H1 (cell line): ENCODE results near the gene BIK. TPM values are rescaled to one million over a fixed set of nuclear protein-coding genes. Genes with fewer than 3 reads are reported as not detected.

ENCODE experiments used
- CTCF ChIA-PET: fragments of 300-600 bp; sonication (Branson Sonifier 250); formaldehyde crosslinking; loops from one replicate; lab custom pipeline; 2021; ENCODE audit not compliant: partially characterized antibody; lab: Charles Lee
- POLR2A ChIA-PET: fragments of 300-600 bp; sonication (Branson Sonifier 250); formaldehyde crosslinking; loops from one replicate; lab custom pipeline; 2021; ENCODE audit warnings: inconsistent platforms; ENCODE audit not compliant: partially characterized antibody; lab: Charles Lee
- DNase-seq, 2 experiments: peaks; one replicate each; pipeline versions ENCODE4 v3.0.0 to v3.0.0-alpha.2; 2010 to 2022; ENCODE audit warnings: low spot score in 2 of 2, low read depth in 1 of 2, mixed read lengths in 1 of 2
- FAIRE-seq: peaks from 2 replicates; lab custom pipeline; 2011; peaks lifted over from hg19 to GRCh38; lab: Jason Lieb, UNC
- H2AFZ ChIP-seq: 2 replicates; pipeline ENCODE4 v1.8.1; 2012; ENCODE audit warnings: low read length, inconsistent platforms
- H2AK5ac ChIP-seq: 2 replicates; pipeline ENCODE4 v1.6.1; 2013; ENCODE audit warnings: low read depth, low read length
- H2BK120ac ChIP-seq: replicated peaks from 2 replicates; pipeline ENCODE3; 2013; ENCODE audit warnings: low read depth, low read length, inconsistent platforms
- H2BK12ac ChIP-seq: 2 replicates; pipeline ENCODE4 v1.6.1; 2013; ENCODE audit warnings: low read depth, low read length
- H2BK15ac ChIP-seq: 2 replicates; pipeline ENCODE4 v1.6.1; 2013; ENCODE audit warnings: low read length
- H2BK20ac ChIP-seq: 2 replicates; pipeline ENCODE4 v1.6.1; 2013; ENCODE audit warnings: low read length
- H2BK5ac ChIP-seq: 2 replicates; pipeline ENCODE4 v1.6.1; 2013; ENCODE audit warnings: low read depth, low read length
- H3K14ac ChIP-seq: 2 replicates; pipeline ENCODE4 v1.6.1; 2013; ENCODE audit warnings: inconsistent platforms; ENCODE audit not compliant: insufficient read length
- H3K18ac ChIP-seq: 2 replicates; pipeline ENCODE4 v1.6.1; 2013; ENCODE audit warnings: low read length; ENCODE audit errors: extremely low read depth
- H3K23ac ChIP-seq: 2 replicates; pipeline ENCODE4 v1.6.1; 2013; ENCODE audit warnings: inconsistent platforms; ENCODE audit not compliant: insufficient read length
- H3K23me2 ChIP-seq: 2 replicates; pipeline ENCODE4 v1.6.1; 2013; ENCODE audit warnings: low read depth, low read length
- H3K27ac ChIP-seq: 2 replicates; pipeline ENCODE4 v1.6.1; 2011; ENCODE audit warnings: low read depth, low read length, inconsistent platforms
- H3K27me3 ChIP-seq, 4 experiments: replicated peaks in 1 of 4; 1 replicate in 1 of 4; 2 replicates in 3 of 4; pipeline versions ENCODE4 v1.6.1 to v1.8.1; 2011 to 2013; ENCODE audit warnings: low read length in 3 of 4, mild to moderate bottlenecking in 3 of 4, inconsistent platforms in 2 of 4, mixed read lengths in 2 of 4, moderate library complexity in 1 of 4; ENCODE audit not compliant: control insufficient read depth in 3 of 4, insufficient read depth in 3 of 4; ENCODE audit errors: extremely low read depth in 1 of 4
- H3K36me3 ChIP-seq, 4 experiments: 2 replicates each; pipeline versions ENCODE4 v1.6.1 to v1.8.1; 2011 to 2013; ENCODE audit warnings: mild to moderate bottlenecking in 4 of 4, low read length in 3 of 4, moderate library complexity in 2 of 4, control low read depth in 1 of 4, inconsistent platforms in 1 of 4; ENCODE audit not compliant: insufficient read depth in 4 of 4, control insufficient read depth in 2 of 4
- H3K4ac ChIP-seq: replicated peaks from 2 replicates; pipeline ENCODE3; 2013; ENCODE audit warnings: low read length, low read depth, mixed read lengths, inconsistent platforms; ENCODE audit not compliant: insufficient read length
- H3K4me1 ChIP-seq, 4 experiments: replicated peaks in 1 of 4; 1 replicate in 1 of 4; 2 replicates in 3 of 4; pipeline versions ENCODE4 v1.6.1 to v1.8.1; 2011 to 2013; ENCODE audit warnings: low read length in 3 of 4, inconsistent platforms in 2 of 4, mixed read lengths in 1 of 4; ENCODE audit not compliant: insufficient read depth in 4 of 4, control insufficient read depth in 3 of 4
- H3K4me2 ChIP-seq, 2 experiments: 2 replicates each; pipeline versions ENCODE4 v1.6.1 to v1.8.1; 2011 to 2013; ENCODE audit warnings: low read depth in 2 of 2, low read length in 2 of 2, control low read depth in 1 of 2, inconsistent platforms in 1 of 2, mild to moderate bottlenecking in 1 of 2; ENCODE audit not compliant: insufficient read depth in 1 of 2
- H3K4me3 ChIP-seq, 4 experiments: fragments of 200-600, 300-600 bp in 1 of 4; sonication (generic), shearing (Covaris generic), sonication (Bioruptor Twin) in 1 of 4; 2 replicates each; pipeline versions ENCODE4 v1.5.1 to v1.8.1; 2011 to 2016; ENCODE audit warnings: low read length in 4 of 4, low read depth in 3 of 4, control low read depth in 2 of 4, inconsistent platforms in 2 of 4, mild to moderate bottlenecking in 2 of 4, mixed read lengths in 1 of 4, moderate library complexity in 1 of 4; ENCODE audit not compliant: insufficient read depth in 2 of 4; ENCODE audit errors: extremely low read depth in 1 of 4
- H3K56ac ChIP-seq: replicated peaks from 2 replicates; pipeline ENCODE3; 2013; ENCODE audit warnings: low read depth, mild to moderate bottlenecking, mixed read lengths, low read length, inconsistent platforms; ENCODE audit not compliant: insufficient read length
- H3K79me1 ChIP-seq: 2 replicates; pipeline ENCODE4 v1.6.1; 2013; ENCODE audit warnings: low read depth, low read length, control low read depth
- H3K79me2 ChIP-seq, 2 experiments: 2 replicates each; pipeline versions ENCODE4 v1.6.1 to v1.8.1; 2012 to 2013; ENCODE audit warnings: low read length in 2 of 2, mild to moderate bottlenecking in 2 of 2, inconsistent platforms in 1 of 2; ENCODE audit not compliant: insufficient read depth in 2 of 2, control insufficient read depth in 1 of 2
- H3K9ac ChIP-seq, 4 experiments: replicated peaks in 1 of 4; 1 replicate in 1 of 4; 2 replicates in 3 of 4; pipeline versions ENCODE4 v1.6.1 to v1.8.1; 2011 to 2013; ENCODE audit warnings: low read depth in 3 of 4, low read length in 3 of 4, control low read depth in 2 of 4, mild to moderate bottlenecking in 2 of 4, moderate library complexity in 2 of 4, inconsistent platforms in 1 of 4; ENCODE audit errors: extremely low read depth in 1 of 4
- H3K9me3 ChIP-seq, 2 experiments: 2 replicates each; pipeline versions ENCODE4 v1.6.1 to v1.8.1; 2012 to 2013; ENCODE audit warnings: mild to moderate bottlenecking in 2 of 2, moderate library complexity in 2 of 2, control low read depth in 1 of 2, inconsistent platforms in 1 of 2, low read depth in 1 of 2, low read length in 1 of 2, mixed read lengths in 1 of 2; ENCODE audit not compliant: insufficient read depth in 2 of 2
- H4K20me1 ChIP-seq, 2 experiments: replicated peaks in 1 of 2; 2 replicates each; pipeline versions ENCODE3 to v1.8.1; 2011 to 2013; ENCODE audit warnings: inconsistent platforms in 2 of 2, low read length in 2 of 2, mild to moderate bottlenecking in 1 of 2; ENCODE audit not compliant: insufficient read depth in 2 of 2, control insufficient read depth in 1 of 2
- H4K5ac ChIP-seq: 2 replicates; pipeline ENCODE4 v1.6.1; 2013; ENCODE audit warnings: low read length, low read depth, mixed read lengths, inconsistent platforms; ENCODE audit not compliant: insufficient read length
- H4K8ac ChIP-seq: 2 replicates; pipeline ENCODE4 v1.8.0; 2013; ENCODE audit warnings: mild to moderate bottlenecking, moderate library complexity, low read length, inconsistent platforms; ENCODE audit not compliant: insufficient read depth; ENCODE audit errors: extremely low read depth
- H4K91ac ChIP-seq: replicated peaks from 2 replicates; pipeline ENCODE3; 2013; ENCODE audit warnings: low read length, mixed read lengths, inconsistent platforms; ENCODE audit not compliant: insufficient read length
- BACH1 ChIP-seq: IDR thresholded peaks from 2 replicates; pipeline ENCODE4 v1.6.1; 2012; ENCODE audit warnings: low read length, improper control_type of control experiment
- BCL11A ChIP-seq, 2 experiments: IDR thresholded peaks; one replicate each; pipeline ENCODE4 v1.6.1; 2011; ENCODE audit warnings: low read depth in 2 of 2, low read length in 2 of 2, mild to moderate bottlenecking in 2 of 2
- CREB1 ChIP-seq: IDR thresholded peaks from 2 replicates; pipeline ENCODE4 v1.6.1; 2012; ENCODE audit warnings: inconsistent platforms
- EGR1 ChIP-seq: IDR thresholded peaks from 2 replicates; pipeline ENCODE4 v1.6.1; 2011; ENCODE audit warnings: low read depth, low read length, borderline replicate concordance
- FOSL1 ChIP-seq: IDR thresholded peaks from 2 replicates; pipeline ENCODE4 v1.6.1; 2011; ENCODE audit warnings: mild to moderate bottlenecking, low read depth, low read length, moderate library complexity; ENCODE audit not compliant: insufficient read depth
- GABPA ChIP-seq: IDR thresholded peaks from 2 replicates; pipeline ENCODE4 v1.6.1; 2011; ENCODE audit warnings: mild to moderate bottlenecking, low read length, moderate library complexity, borderline replicate concordance; ENCODE audit not compliant: insufficient read depth
- KDM4A ChIP-seq: IDR thresholded peaks from one replicate; pipeline ENCODE4 v1.7.1; 2012; ENCODE audit warnings: low read depth, mild to moderate bottlenecking, moderate library complexity, low read length, inconsistent platforms; ENCODE audit not compliant: severe bottlenecking
- POU5F1 ChIP-seq: IDR thresholded peaks from 2 replicates; pipeline ENCODE4 v1.6.1; 2011; ENCODE audit warnings: low read depth, mild to moderate bottlenecking, low read length, moderate library complexity
- RFX5 ChIP-seq: IDR thresholded peaks from 2 replicates; pipeline ENCODE4 v1.6.1; 2011; ENCODE audit warnings: low read depth, low read length, improper control_type of control experiment, borderline replicate concordance
- RNF2 ChIP-seq: fragments of 200-900, 300-1000 bp; sonication (generic); IDR thresholded peaks from 2 replicates; pipeline ENCODE4 v1.7.1; 2016; ENCODE audit warnings: borderline replicate concordance, low read depth, mild to moderate bottlenecking, antibody characterized with exemption, low read length; ENCODE audit not compliant: poor library complexity, severe bottlenecking; ENCODE audit errors: missing control alignments
- SIX5 ChIP-seq: IDR thresholded peaks from 2 replicates; pipeline ENCODE4 v1.6.1; 2011; ENCODE audit warnings: mild to moderate bottlenecking, low read depth, low read length
- SP1 ChIP-seq: IDR thresholded peaks from 2 replicates; pipeline ENCODE4 v1.6.1; 2011; ENCODE audit warnings: low read depth, low read length
- SP4 ChIP-seq: IDR thresholded peaks from 2 replicates; pipeline ENCODE4 v1.6.1; 2012; ENCODE audit warnings: low read length, inconsistent platforms
- SUZ12 ChIP-seq: fragments of 200-600 bp; sonication (generic); IDR thresholded peaks from 2 replicates; pipeline ENCODE4 v1.6.1; 2012; ENCODE audit warnings: mild to moderate bottlenecking, inconsistent platforms, low read length, moderate library complexity, mixed read lengths
- TAF7 ChIP-seq: optimal IDR thresholded peaks from 2 replicates; pipeline ENCODE3; 2011; ENCODE audit warnings: low read depth, mild to moderate bottlenecking, inconsistent platforms, low read length, moderate library complexity, borderline replicate concordance
- WGBS, 2 experiments: shearing (Covaris generic) in 1 of 2; methylation state at CpG; one replicate each; pipeline versions ENCODE4 v1.1.6 to v1.1.7; 2013 to 2015; ENCODE audit warnings: low lambda C conversion rate in 2 of 2, mixed read lengths in 2 of 2, inconsistent platforms in 1 of 2, low coverage in 1 of 2, missing lambda C conversion rate in 1 of 2; ENCODE audit not compliant: insufficient replicate concordance in 2 of 2, insufficient coverage in 1 of 2, insufficient read length in 1 of 2; ENCODE audit errors: extremely low coverage in 1 of 2, missing lambda C conversion rate in 1 of 2; 5-methylcytosine and 5-hydroxymethylcytosine counted together
- polyA plus RNA-seq, 7 experiments: library from polyadenylated mRNA; depleted of rRNA in 3 of 7; stranded (reverse) in 5 of 7; unstranded in 2 of 7; fragments of >200 nt in 5 of 7; fragments of 200-250 nt in 2 of 7; gene quantifications; 1 replicate in 5 of 7; 2 replicates in 1 of 7; 4 replicates in 1 of 7; pipeline versions ENCODE4 v1.2.1 to v1.2.3, GENCODE V29; 2011 to 2013; ENCODE audit warnings: missing spikeins in 2 of 7, mixed read lengths in 2 of 7
- total RNA-seq: library from RNA; stranded (reverse); fragmentation: NEBNext Ultra II Directional; extraction: Animal tissue kit (Norgen Biotek cat#: 25700); gene quantifications from 2 replicates; pipeline ENCODE4 v1.2.1, GENCODE V29; 2021

The BIK gene
- total and polyA plus RNA-seq, 2 of the 8 experiments (the other 6 are each of a cell fraction or from before 2014, with no cell fraction given): 3.3 to 5.5 TPM

DNA sequence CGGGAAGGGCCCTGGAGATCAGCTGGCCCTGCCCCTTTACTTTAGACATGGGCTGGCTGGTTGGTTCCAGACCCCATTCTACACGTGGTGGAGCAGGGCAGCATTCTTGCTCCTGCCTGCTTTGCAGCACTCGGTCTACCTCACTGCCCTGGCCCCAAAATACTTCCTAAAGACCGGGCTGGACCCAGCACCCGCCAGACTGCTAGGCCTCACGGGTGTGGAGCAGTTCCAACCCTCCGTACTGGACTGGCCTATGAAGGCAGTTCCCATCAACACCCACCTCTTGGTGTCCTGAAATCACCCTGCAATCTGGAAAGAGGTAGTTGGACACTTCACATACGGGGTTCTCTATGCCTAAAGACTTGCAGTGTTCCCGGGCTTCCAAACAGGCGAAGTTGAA, 26.3 kb downstream of the BIK start:
- peaks cover 5 to 69% (median 24%) of the 10 kb centered on the region in 4 experiments; a peak in 6 of 8 replicates for H3K36me3 ChIP-seq
- FAIRE-seq (no peak), DNase-seq (no peak)
- H2AK5ac ChIP-seq: no peak overlapping the region
- no peaks in the 10 kb centered on the region for H3K4me1 ChIP-seq
- H4K5ac ChIP-seq: no peak overlapping the region
- no peaks in the 10 kb centered on the region for H3K27me3 ChIP-seq
- CTCF ChIA-PET: interaction anchor here (1.0 to 2.6 kb wide), 8 partner anchors 8 to 92 kb away, joined by 3 to 10 read pairs (median 4); no protein-coding TSS in a partner anchor
- H3K23ac ChIP-seq: no peak overlapping the region
- H3K4me3 ChIP-seq: no peak overlapping the region
- H2BK15ac ChIP-seq: no peak overlapping the region
- H3K18ac ChIP-seq: no peak overlapping the region
- H3K56ac ChIP-seq: no peak overlapping the region
- no peak overlapping the region for H2BK5ac ChIP-seq
- H2AFZ ChIP-seq: no peak overlapping the region
- no peak overlapping the region for H4K8ac ChIP-seq
- no peak overlapping the region for H3K14ac ChIP-seq
- peaks cover 0 to 5% of the 10 kb centered on the region in 2 experiments; a peak in 1 of 4 replicates for H3K79me2 ChIP-seq
- no peak overlapping the region for H2BK120ac ChIP-seq
- 95% methylated on average over 10 of the region's 10 CpGs; no CpG with 5 or more reads in 1 of the 2 experiments for WGBS, 2 experiments
- H3K79me1 ChIP-seq: peaks cover 5% of the 10 kb centered on the region
- no peaks in the 10 kb centered on the region for H3K23me2 ChIP-seq
- no peaks in the 10 kb centered on the region for H3K9me3 ChIP-seq
- no peak overlapping the region for H3K4me2 ChIP-seq
- H3K4ac ChIP-seq: no peak overlapping the region
- H2BK12ac ChIP-seq: no peak overlapping the region
- H4K20me1 ChIP-seq: peaks cover 0 to 9% of the 10 kb centered on the region in 2 experiments
- H3K9ac ChIP-seq: no peak overlapping the region
- H2BK20ac ChIP-seq: no peak overlapping the region
- H4K91ac ChIP-seq: no peak overlapping the region
- POLR2A ChIA-PET: interaction anchor here (0.7 to 1.6 kb wide), 2 partner anchors 9 to 78 kb away, joined by 3 read pairs; no protein-coding TSS in a partner anchor
- H3K27ac ChIP-seq: no peak overlapping the region
- TF ChIP-seq SP1: no peak
- TF ChIP-seq TAF7: no peak
- no peak for TF ChIP-seq RNF2
- no peak for TF ChIP-seq GABPA
- TF ChIP-seq BACH1: no peak
- TF ChIP-seq RFX5: no peak
- TF ChIP-seq SUZ12: no peak
- no peak for TF ChIP-seq SP4
- no peak for TF ChIP-seq KDM4A
- TF ChIP-seq CREB1: no peak
- TF ChIP-seq FOSL1: no peak
- TF ChIP-seq SIX5: no peak
- no peak for TF ChIP-seq EGR1
- no peak for TF ChIP-seq POU5F1
- TF ChIP-seq BCL11A (IDR thresholded peaks at IDR 0.05; ENCODE audit: low read depth in 2 of 2, low read length in 2 of 2): no peak
